SH-SY5Y (cell line): ENCODE measurements around the gene TRMT13.

ENCODE experiments used
- GATA2 ChIP-seq: IDR thresholded peaks from 2 replicates; pipeline ENCODE4 v1.6.1; 2011; ENCODE audit warnings: mild to moderate bottlenecking, low read depth, low read length
- GATA3 ChIP-seq: IDR thresholded peaks from 2 replicates; pipeline ENCODE4 v1.6.1; 2011; ENCODE audit warnings: low read depth, mild to moderate bottlenecking, low read length, moderate library complexity

TRMT13 gene

DNA sequence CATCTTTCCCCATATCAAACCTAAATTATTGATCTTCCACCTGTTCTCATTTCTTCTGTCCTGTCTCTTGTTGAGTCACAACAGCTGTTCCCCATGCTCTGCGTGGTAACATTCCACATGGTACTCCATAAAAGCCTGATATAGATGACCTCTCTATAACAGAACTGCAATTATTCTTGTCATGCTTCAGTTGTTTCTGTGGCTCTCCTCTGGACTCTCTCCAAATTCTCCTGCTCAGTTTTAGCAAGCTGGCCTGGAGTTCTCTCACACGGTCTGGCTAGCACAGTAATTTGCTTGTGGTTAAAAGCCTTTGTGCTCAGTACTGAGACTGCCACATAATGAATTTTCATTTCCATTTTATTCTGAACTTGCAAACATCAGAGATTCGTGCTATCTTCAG is 55.7 kb downstream of the TRMT13 start:
- TF ChIP-seq GATA3 (no peak), GATA2 (no peak)

DNA sequence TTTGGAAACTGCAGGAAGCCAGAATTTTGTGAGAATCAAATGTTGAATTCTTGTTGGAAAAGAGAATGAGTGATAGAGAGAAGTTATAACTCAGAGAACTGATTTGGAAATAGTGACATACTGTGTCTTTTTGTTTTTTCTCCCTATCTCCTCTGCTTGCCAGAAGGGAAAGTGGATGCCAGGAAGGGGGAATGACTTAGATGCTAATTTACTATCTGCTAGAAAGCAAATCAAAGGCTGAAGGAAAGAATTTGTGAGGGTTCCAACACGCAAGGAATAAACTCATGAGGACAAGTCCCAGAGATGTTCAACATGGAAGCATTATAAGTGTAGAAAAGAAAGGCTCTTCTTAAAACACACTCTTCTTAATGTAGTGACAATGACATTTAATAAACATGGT is 65.6 kb downstream of the TRMT13 start:
- TF ChIP-seq GATA3 (no peak), GATA2 (no peak)
